ENCODE measurements around the gene UMODL1.

- TF ChIP-seq EZH2 (IDR thresholded peaks at IDR 0.05): no peak
- no peak for TF ChIP-seq POLR2AphosphoS5 (IDR thresholded peaks at IDR 0.05; ENCODE audit: borderline replicate concordance, low read depth, low read length)
Observed at GRCh38 chr21:42137191-42137904, 66.2 kb downstream of the UMODL1 start.
